Smooth muscle cell (in vitro differentiated cells): ENCODE results near the gene HSPB1. TPM values are rescaled to one million over a fixed set of nuclear protein-coding genes. Genes with fewer than 3 reads are reported as not detected.
"Not testable (repeated sequence)": the region's sequence is repeated elsewhere in the genome, so short reads cannot be mapped to it uniquely, and the experiment has no call there.

Experiments used
- DNase-seq: peaks from one replicate; lab custom pipeline; 2025; ENCODE audit not compliant: unreplicated experiment; lab: John Stamatoyannopoulos, UW
- H2AFZ ChIP-seq: fragments of 200-600 bp; sonication (generic); 2 replicates; pipeline ENCODE4 v1.6.0; 2016; ENCODE audit warnings: antibody characterized with exemption, low read depth, mild to moderate bottlenecking
- H3F3A ChIP-seq: fragments of 200-600 bp; sonication (generic); 2 replicates; pipeline ENCODE4 v1.6.0; 2017; ENCODE audit warnings: antibody characterized with exemption, low read depth
- H3K27ac ChIP-seq: fragments of 200-600 bp; sonication (generic); 2 replicates; pipeline ENCODE4 v1.5.1; 2016; ENCODE audit warnings: low read depth, mild to moderate bottlenecking
- H3K27me3 ChIP-seq: fragments of 200-600 bp; sonication (generic); 2 replicates; pipeline ENCODE4 v1.6.1; 2016; ENCODE audit warnings: low read depth, mild to moderate bottlenecking
- H3K36me3 ChIP-seq: fragments of 200-600 bp; sonication (generic); 2 replicates; pipeline ENCODE4 v1.5.1; 2016; ENCODE audit warnings: low read depth
- H3K4me1 ChIP-seq: fragments of 200-600 bp; sonication (generic); 2 replicates; pipeline ENCODE4 v1.5.1; 2016; ENCODE audit warnings: low read depth
- H3K4me2 ChIP-seq: fragments of 200-600 bp; sonication (generic); 2 replicates; pipeline ENCODE4 v1.6.0; 2016; ENCODE audit warnings: mild to moderate bottlenecking
- H3K4me3 ChIP-seq: fragments of 200-600 bp; sonication (generic); 2 replicates; pipeline ENCODE4 v1.5.1; 2016; ENCODE audit warnings: mild to moderate bottlenecking
- H3K79me2 ChIP-seq: fragments of 200-600 bp; sonication (generic); 2 replicates; pipeline ENCODE4 v1.6.0; 2016; ENCODE audit warnings: low read depth, mild to moderate bottlenecking
- H3K9ac ChIP-seq: fragments of 200-600 bp; sonication (generic); 2 replicates; pipeline ENCODE4 v1.6.0; 2016; ENCODE audit warnings: low read depth
- H3K9me3 ChIP-seq: fragments of 200-600 bp; sonication (generic); replicated peaks from 2 replicates; pipeline ENCODE4 v1.5.1; 2016; ENCODE audit warnings: low read depth
- H4K20me1 ChIP-seq: fragments of 200-600 bp; sonication (generic); 2 replicates; pipeline ENCODE4 v1.6.0; 2016; ENCODE audit warnings: low read depth
- WGBS: methylation state at CpG from one replicate; pipeline ENCODE4 v1.1.7; 2016; ENCODE audit warnings: low lambda C conversion rate; 5-methylcytosine and 5-hydroxymethylcytosine counted together
- polyA plus RNA-seq: library from polyadenylated mRNA; unstranded; fragments of >200 nt; fragmentation: Nextera tagmentation; extraction: Ambion mirVana; gene quantifications from 2 replicates; pipeline ENCODE4 v1.2.1, GENCODE V29; 2016
- total RNA-seq: library from RNA; depleted of rRNA; stranded (reverse); fragments of >200 nt; gene quantifications from 2 replicates; pipeline ENCODE4 v1.2.3, GENCODE V29; 2014
- TF ChIP-seq, protein P1 (sequence below): fragments of 200-600 bp; sonication (generic); IDR thresholded peaks from 2 replicates; pipeline ENCODE4 v1.5.1; 2017; ENCODE audit warnings: borderline replicate concordance, mild to moderate bottlenecking, antibody characterized with exemption; ENCODE audit not compliant: insufficient read depth, poor library complexity, severe bottlenecking

HSPB1 gene
- total and polyA plus RNA-seq, 2 experiments from 2014 or later, result 484 to 1,842 TPM

DNA sequence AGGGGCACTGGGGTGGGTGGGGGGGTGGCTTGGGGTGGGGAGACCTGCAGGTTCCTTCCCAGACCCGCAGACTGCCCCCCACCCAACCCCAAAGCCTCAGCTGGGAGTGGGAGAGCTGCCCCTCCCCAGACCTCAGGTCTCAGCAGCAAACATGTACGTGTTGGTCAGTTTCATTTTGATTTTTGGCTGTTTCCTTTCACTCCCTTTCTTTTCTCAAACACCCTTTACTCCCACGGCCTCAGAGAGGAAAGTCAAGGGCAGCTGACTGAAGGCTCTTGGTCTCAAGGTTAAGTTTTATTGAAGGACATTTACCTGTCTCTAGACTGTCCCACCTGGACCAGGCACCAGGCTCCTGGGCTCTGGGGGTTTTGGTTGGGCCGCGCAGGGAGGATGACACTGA, 34.1 kb upstream of the HSPB1 start:
- H3K27me3 ChIP-seq, result peaks cover 36% of the 10 kb centered on the region
- no peaks in the 10 kb centered on the region for H3K9me3 ChIP-seq
- WGBS, result 69% methylated on average over 5 of the region's 5 CpGs
- no peak overlapping the region for H3K4me2 ChIP-seq
- no peak overlapping the region for H3K4me3 ChIP-seq
- no peak overlapping the region for H3K9ac ChIP-seq
- no peaks in the 10 kb centered on the region for H4K20me1 ChIP-seq
- H3K4me1 ChIP-seq, result peaks cover 19% of the 10 kb centered on the region
- TF ChIP-seq, protein P1, sequence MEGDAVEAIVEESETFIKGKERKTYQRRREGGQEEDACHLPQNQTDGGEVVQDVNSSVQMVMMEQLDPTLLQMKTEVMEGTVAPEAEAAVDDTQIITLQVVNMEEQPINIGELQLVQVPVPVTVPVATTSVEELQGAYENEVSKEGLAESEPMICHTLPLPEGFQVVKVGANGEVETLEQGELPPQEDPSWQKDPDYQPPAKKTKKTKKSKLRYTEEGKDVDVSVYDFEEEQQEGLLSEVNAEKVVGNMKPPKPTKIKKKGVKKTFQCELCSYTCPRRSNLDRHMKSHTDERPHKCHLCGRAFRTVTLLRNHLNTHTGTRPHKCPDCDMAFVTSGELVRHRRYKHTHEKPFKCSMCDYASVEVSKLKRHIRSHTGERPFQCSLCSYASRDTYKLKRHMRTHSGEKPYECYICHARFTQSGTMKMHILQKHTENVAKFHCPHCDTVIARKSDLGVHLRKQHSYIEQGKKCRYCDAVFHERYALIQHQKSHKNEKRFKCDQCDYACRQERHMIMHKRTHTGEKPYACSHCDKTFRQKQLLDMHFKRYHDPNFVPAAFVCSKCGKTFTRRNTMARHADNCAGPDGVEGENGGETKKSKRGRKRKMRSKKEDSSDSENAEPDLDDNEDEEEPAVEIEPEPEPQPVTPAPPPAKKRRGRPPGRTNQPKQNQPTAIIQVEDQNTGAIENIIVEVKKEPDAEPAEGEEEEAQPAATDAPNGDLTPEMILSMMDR, result no peak
- H3F3A ChIP-seq, result no peaks in the 10 kb centered on the region
- H3K79me2 ChIP-seq, result no peaks in the 10 kb centered on the region
- no peak for DNase-seq
- no peak overlapping the region for H2AFZ ChIP-seq
- H3K27ac ChIP-seq, result no peak overlapping the region
- H3K36me3 ChIP-seq, result no peaks in the 10 kb centered on the region

DNA sequence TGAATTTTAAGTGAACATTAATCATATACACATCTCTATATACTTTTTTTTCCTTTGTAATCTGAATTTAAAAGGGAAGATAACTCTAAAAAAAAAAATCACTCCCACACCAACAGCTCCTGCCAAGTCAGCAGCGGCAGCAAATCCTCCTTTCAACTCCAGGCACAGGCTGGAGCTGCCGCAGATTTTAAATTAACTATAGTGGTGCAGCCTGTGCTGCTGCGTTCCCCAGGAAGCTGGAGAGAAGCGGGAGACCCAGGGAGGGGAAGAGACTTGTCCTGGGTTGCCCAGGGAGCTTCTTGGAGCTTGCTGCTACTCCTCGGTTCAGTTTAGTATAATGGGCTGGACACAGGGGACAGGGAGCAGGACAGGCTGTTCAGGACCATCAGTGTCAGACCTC, 32.6 kb upstream of the HSPB1 start:
- Histone ChIP-seq H4K20me1 (no peaks in the 10 kb centered on the region), H3K79me2 (no peaks in the 10 kb centered on the region), H2AFZ (no peak overlapping the region), H3K27ac (no peak overlapping the region), H3K4me3 (no peak overlapping the region), H3K36me3 (no peaks in the 10 kb centered on the region), H3K9ac (no peak overlapping the region), H3K9me3 (no peaks in the 10 kb centered on the region), H3F3A (no peaks in the 10 kb centered on the region), H3K4me1 (peaks cover 23% of the 10 kb centered on the region), H3K4me2 (no peak overlapping the region), H3K27me3 (peaks cover 36% of the 10 kb centered on the region)
- WGBS, result 26% methylated on average over 5 of the region's 5 CpGs
- TF ChIP-seq, protein P1, result no peak
- no peak for DNase-seq

DNA sequence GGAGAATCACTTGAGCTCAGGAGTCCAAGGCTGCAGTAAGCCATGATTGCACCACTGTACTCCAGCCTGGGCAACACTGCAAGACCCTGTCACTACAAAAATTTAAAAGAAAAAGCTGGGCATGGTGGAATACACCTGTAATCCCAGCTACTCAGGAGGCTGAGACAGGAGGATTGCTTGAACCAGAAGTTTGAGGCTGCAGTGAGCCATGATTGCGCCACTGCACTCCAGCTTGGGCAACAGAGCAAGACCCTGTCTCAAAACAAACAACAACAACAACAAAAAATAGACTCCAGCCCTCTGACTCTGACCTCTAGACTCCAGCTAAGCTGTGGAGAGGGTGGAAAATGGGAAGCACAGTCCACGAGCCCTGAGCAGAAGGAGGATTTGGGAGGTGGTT, 31.1 kb upstream of the HSPB1 start:
- Histone ChIP-seq H3K4me1 (peaks cover 23% of the 10 kb centered on the region), H3K27me3 (peaks cover 36% of the 10 kb centered on the region)
- not testable (repeated sequence) for H3F3A ChIP-seq, H3K27ac ChIP-seq, H3K9ac ChIP-seq, H3K4me2 ChIP-seq, H3K36me3 ChIP-seq, H3K4me3 ChIP-seq, DNase-seq, H2AFZ ChIP-seq, H3K79me2 ChIP-seq, H3K9me3 ChIP-seq, H4K20me1 ChIP-seq
- WGBS, result 92% methylated on average over 2 of the region's 2 CpGs

DNA sequence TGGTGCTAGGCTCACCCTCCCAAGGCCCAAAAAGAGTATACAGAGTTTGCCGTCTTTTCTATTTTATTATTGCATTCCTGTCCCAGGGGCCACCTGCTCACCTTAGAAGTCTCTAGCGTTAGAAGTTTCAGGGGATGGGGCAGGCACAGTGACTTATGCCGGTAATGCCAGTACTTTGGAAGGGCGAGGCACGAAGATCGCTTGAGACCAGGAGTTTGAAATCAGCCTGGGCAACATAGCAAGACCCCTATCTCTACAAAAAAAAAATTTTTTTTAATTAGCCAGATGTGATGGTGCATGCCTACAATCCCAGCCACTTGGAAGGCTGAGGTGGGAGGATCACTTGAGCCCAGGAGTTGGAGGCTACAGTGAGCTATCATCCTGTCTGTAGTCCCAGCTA, 30.3 kb upstream of the HSPB1 start:
- WGBS, result 94% methylated on average over 6 of the region's 6 CpGs
- Histone ChIP-seq H3K27me3 (peaks cover 29% of the 10 kb centered on the region), H3K9ac (no peak overlapping the region)

More for the DNA sequence above, 30.3 kb upstream of the HSPB1 start:
- TF ChIP-seq, protein P1, result no peak
- H2AFZ ChIP-seq, result no peak overlapping the region
- no peak overlapping the region for H3K27ac ChIP-seq
- H3K79me2 ChIP-seq, result no peaks in the 10 kb centered on the region
- no peaks in the 10 kb centered on the region for H3K9me3 ChIP-seq
- no peaks in the 10 kb centered on the region for H4K20me1 ChIP-seq
- no peak for DNase-seq
- H3K4me2 ChIP-seq, result no peak overlapping the region
- H3K36me3 ChIP-seq, result no peaks in the 10 kb centered on the region
- no peaks in the 10 kb centered on the region for H3F3A ChIP-seq
- no peak overlapping the region for H3K4me3 ChIP-seq
- H3K4me1 ChIP-seq, result peaks cover 18% of the 10 kb centered on the region
